ENCODE measurements around the gene SERAC1.

The SERAC1 gene

GRCh38 chr6:158124288-158124687 is 43.8 kb downstream of the SERAC1 start:
- Histone ChIP-seq H3K27me3 (ENCODE audit: insufficient read depth, low read length) (no peaks in the 10 kb centered on the region), H3K4me1 (ENCODE audit: control insufficient read depth, insufficient read depth, low read length, unreplicated experiment) (no peaks in the 10 kb centered on the region), H3K27ac (ENCODE audit: low read depth, low read length) (no peak overlapping the region), H3K79me2 (ENCODE audit: control insufficient read depth, insufficient read depth, low read length, unreplicated experiment) (no peaks in the 10 kb centered on the region), H2AFZ (ENCODE audit: low read length, unreplicated experiment) (no peak overlapping the region), H3K36me3 (ENCODE audit: insufficient read depth, low read length) (no peaks in the 10 kb centered on the region; the same call in 1 of the 2 replicates), H3K4me3 (ENCODE audit: low read depth, low read length) (no peak overlapping the region)

GRCh38 chr6:158122048-158122447 is 46.0 kb downstream of the SERAC1 start:
- Histone ChIP-seq H3K79me2 (ENCODE audit: control insufficient read depth, insufficient read depth, low read length, unreplicated experiment) (no peaks in the 10 kb centered on the region), H3K27ac (ENCODE audit: low read depth, low read length) (no peak overlapping the region), H3K4me1 (ENCODE audit: control insufficient read depth, insufficient read depth, low read length, unreplicated experiment) (no peaks in the 10 kb centered on the region), H3K36me3 (ENCODE audit: insufficient read depth, low read length) (no peaks in the 10 kb centered on the region; the same call in 1 of the 2 replicates), H2AFZ (ENCODE audit: low read length, unreplicated experiment) (no peak overlapping the region), H3K4me3 (ENCODE audit: low read depth, low read length) (no peak overlapping the region), H3K27me3 (ENCODE audit: insufficient read depth, low read length) (no peaks in the 10 kb centered on the region)

GRCh38 chr6:158121335-158121734 is 46.7 kb downstream of the SERAC1 start:
- Histone ChIP-seq H3K27ac (ENCODE audit: low read depth, low read length) (no peak overlapping the region), H3K36me3 (ENCODE audit: insufficient read depth, low read length) (no peaks in the 10 kb centered on the region; the same call in 1 of the 2 replicates), H3K4me1 (ENCODE audit: control insufficient read depth, insufficient read depth, low read length, unreplicated experiment) (no peaks in the 10 kb centered on the region), H3K27me3 (ENCODE audit: insufficient read depth, low read length) (no peaks in the 10 kb centered on the region), H2AFZ (ENCODE audit: low read length, unreplicated experiment) (no peak overlapping the region), H3K4me3 (ENCODE audit: low read depth, low read length) (no peak overlapping the region), H3K79me2 (ENCODE audit: control insufficient read depth, insufficient read depth, low read length, unreplicated experiment) (no peaks in the 10 kb centered on the region)

- no peaks in the 10 kb centered on the region; the same call in 1 of the 2 replicates for H3K36me3 ChIP-seq (ENCODE audit: insufficient read depth, low read length)
- no peak overlapping the region for H3K27ac ChIP-seq (ENCODE audit: low read depth, low read length)
Observed at GRCh38 chr6:158118886-158119285, 49.2 kb downstream of the SERAC1 start.

GRCh38 chr6:158115508-158115907 is 52.6 kb downstream of the SERAC1 start:
- Histone ChIP-seq H3K4me1 (ENCODE audit: control insufficient read depth, insufficient read depth, low read length, unreplicated experiment) (no peaks in the 10 kb centered on the region), H3K36me3 (ENCODE audit: insufficient read depth, low read length) (no peaks in the 10 kb centered on the region), H3K27me3 (ENCODE audit: insufficient read depth, low read length) (no peaks in the 10 kb centered on the region), H2AFZ (ENCODE audit: low read length, unreplicated experiment) (no peak overlapping the region), H3K27ac (ENCODE audit: low read depth, low read length) (no peak overlapping the region), H3K79me2 (ENCODE audit: control insufficient read depth, insufficient read depth, low read length, unreplicated experiment) (no peaks in the 10 kb centered on the region), H3K4me3 (ENCODE audit: low read depth, low read length) (no peak overlapping the region)

More at GRCh38 chr6:158118886-158119285, 49.2 kb downstream of the SERAC1 start:
- no peaks in the 10 kb centered on the region for H3K79me2 ChIP-seq (ENCODE audit: control insufficient read depth, insufficient read depth, low read length, unreplicated experiment)
- H3K4me1 ChIP-seq (ENCODE audit: control insufficient read depth, insufficient read depth, low read length, unreplicated experiment): no peaks in the 10 kb centered on the region
- H3K4me3 ChIP-seq (ENCODE audit: low read depth, low read length): no peak overlapping the region
- no peaks in the 10 kb centered on the region for H3K27me3 ChIP-seq (ENCODE audit: insufficient read depth, low read length)
- H2AFZ ChIP-seq (ENCODE audit: low read length, unreplicated experiment): no peak overlapping the region

GRCh38 chr6:158115102-158115501 is 53.0 kb downstream of the SERAC1 start:
- H2AFZ ChIP-seq (ENCODE audit: low read length, unreplicated experiment): no peak overlapping the region
- no peak overlapping the region for H3K4me3 ChIP-seq (ENCODE audit: low read depth, low read length)
- no peaks in the 10 kb centered on the region for H3K36me3 ChIP-seq (ENCODE audit: insufficient read depth, low read length)
- H3K4me1 ChIP-seq (ENCODE audit: control insufficient read depth, insufficient read depth, low read length, unreplicated experiment): no peaks in the 10 kb centered on the region
- H3K79me2 ChIP-seq (ENCODE audit: control insufficient read depth, insufficient read depth, low read length, unreplicated experiment): no peaks in the 10 kb centered on the region
- no peaks in the 10 kb centered on the region for H3K27me3 ChIP-seq (ENCODE audit: insufficient read depth, low read length)
- H3K27ac ChIP-seq (ENCODE audit: low read depth, low read length): no peak overlapping the region

- Histone ChIP-seq H3K27me3 (ENCODE audit: insufficient read depth, low read length) (no peaks in the 10 kb centered on the region), H3K4me1 (ENCODE audit: control insufficient read depth, insufficient read depth, low read length, unreplicated experiment) (no peaks in the 10 kb centered on the region), H3K79me2 (ENCODE audit: control insufficient read depth, insufficient read depth, low read length, unreplicated experiment) (no peaks in the 10 kb centered on the region), H3K4me3 (ENCODE audit: low read depth, low read length) (no peak overlapping the region), H3K27ac (ENCODE audit: low read depth, low read length) (no peak overlapping the region), H3K36me3 (ENCODE audit: insufficient read depth, low read length) (peaks cover 4% of the 10 kb centered on the region; the same call in 1 of the 2 replicates), H2AFZ (ENCODE audit: low read length, unreplicated experiment) (no peak overlapping the region)
Observed at GRCh38 chr6:158113802-158114201, 54.3 kb downstream of the SERAC1 start.

GRCh38 chr6:158111987-158112386 is 56.1 kb downstream of the SERAC1 start:
- no peak overlapping the region for H2AFZ ChIP-seq (ENCODE audit: low read length, unreplicated experiment)
- H3K4me1 ChIP-seq (ENCODE audit: control insufficient read depth, insufficient read depth, low read length, unreplicated experiment): no peaks in the 10 kb centered on the region
- no peak overlapping the region for H3K4me3 ChIP-seq (ENCODE audit: low read depth, low read length)
- H3K36me3 ChIP-seq (ENCODE audit: insufficient read depth, low read length): peaks cover 4% of the 10 kb centered on the region; the same call in 1 of the 2 replicates
- no peaks in the 10 kb centered on the region for H3K27me3 ChIP-seq (ENCODE audit: insufficient read depth, low read length)
- H3K27ac ChIP-seq (ENCODE audit: low read depth, low read length): no peak overlapping the region
- H3K79me2 ChIP-seq (ENCODE audit: control insufficient read depth, insufficient read depth, low read length, unreplicated experiment): no peaks in the 10 kb centered on the region

GRCh38 chr6:158110986-158111385 is 57.1 kb downstream of the SERAC1 start:
- no peak overlapping the region for H2AFZ ChIP-seq (ENCODE audit: low read length, unreplicated experiment)

GRCh38 chr6:158109748-158110147 is 58.3 kb downstream of the SERAC1 start:
- H3K79me2 ChIP-seq (ENCODE audit: control insufficient read depth, insufficient read depth, low read length, unreplicated experiment): no peaks in the 10 kb centered on the region
- H3K27ac ChIP-seq (ENCODE audit: low read depth, low read length): 0 out of 2 replicates have a peak overlapping the region, but pooled peaks have one; percentile 30
- no peaks in the 10 kb centered on the region for H3K4me1 ChIP-seq (ENCODE audit: control insufficient read depth, insufficient read depth, low read length, unreplicated experiment)
- H3K36me3 ChIP-seq (ENCODE audit: insufficient read depth, low read length): peaks cover 4% of the 10 kb centered on the region; the same call in 1 of the 2 replicates
- no peak overlapping the region for H2AFZ ChIP-seq (ENCODE audit: low read length, unreplicated experiment)
- no peaks in the 10 kb centered on the region for H3K27me3 ChIP-seq (ENCODE audit: insufficient read depth, low read length)
- H3K4me3 ChIP-seq (ENCODE audit: low read depth, low read length): no peak overlapping the region

More at GRCh38 chr6:158110986-158111385, 57.1 kb downstream of the SERAC1 start:
- Histone ChIP-seq H3K27ac (ENCODE audit: low read depth, low read length) (no peak overlapping the region), H3K4me1 (ENCODE audit: control insufficient read depth, insufficient read depth, low read length, unreplicated experiment) (no peaks in the 10 kb centered on the region), H3K27me3 (ENCODE audit: insufficient read depth, low read length) (no peaks in the 10 kb centered on the region), H3K4me3 (ENCODE audit: low read depth, low read length) (no peak overlapping the region), H3K36me3 (ENCODE audit: insufficient read depth, low read length) (peaks cover 4% of the 10 kb centered on the region; the same call in 1 of the 2 replicates), H3K79me2 (ENCODE audit: control insufficient read depth, insufficient read depth, low read length, unreplicated experiment) (no peaks in the 10 kb centered on the region)

GRCh38 chr6:158104696-158105095 is 63.4 kb downstream of the SERAC1 start:
- Histone ChIP-seq H3K27me3 (ENCODE audit: insufficient read depth, low read length) (no peaks in the 10 kb centered on the region), H3K4me1 (ENCODE audit: control insufficient read depth, insufficient read depth, low read length, unreplicated experiment) (no peaks in the 10 kb centered on the region), H3K27ac (ENCODE audit: low read depth, low read length) (no peak overlapping the region), H2AFZ (ENCODE audit: low read length, unreplicated experiment) (no peak overlapping the region), H3K4me3 (ENCODE audit: low read depth, low read length) (no peak overlapping the region), H3K36me3 (ENCODE audit: insufficient read depth, low read length) (peaks cover 4% of the 10 kb centered on the region; the same call in 1 of the 2 replicates), H3K79me2 (ENCODE audit: control insufficient read depth, insufficient read depth, low read length, unreplicated experiment) (no peaks in the 10 kb centered on the region)
